ENCODE data around the gene TEX2.
A peak's percentile ranks its signal among the peaks of the same experiment; 100 is the strongest.

Gene TEX2

GRCh38 chr17:64145751-64146417 is 117.2 kb downstream of the TEX2 start:
- DNase-seq (ENCODE audit: low spot score), result peak; percentile 94
- H3K27ac Mint-ChIP-seq, result no peak overlapping the region

GRCh38 chr17:64145375-64145750 is 117.7 kb downstream of the TEX2 start:
- DNase-seq (ENCODE audit: low spot score), result no peak
- Mint-ChIP-seq H3K4me1 (ENCODE audit: low read depth) (peaks cover 24% of the 10 kb centered on the region), H3K9me3 (no peaks in the 10 kb centered on the region), H3K36me3 (ENCODE audit: low read depth) (peaks cover 28% of the 10 kb centered on the region), H3K27ac (no peak overlapping the region), H3K4me3 (no peak overlapping the region), H3K27me3 (ENCODE audit: low read depth) (no peaks in the 10 kb centered on the region)

More at GRCh38 chr17:64145751-64146417, 117.2 kb downstream of the TEX2 start:
- no peak overlapping the region for H3K4me3 Mint-ChIP-seq
- no peaks in the 10 kb centered on the region for H3K9me3 Mint-ChIP-seq
- peaks cover 24% of the 10 kb centered on the region for H3K4me1 Mint-ChIP-seq (ENCODE audit: low read depth)
- no peaks in the 10 kb centered on the region for H3K27me3 Mint-ChIP-seq (ENCODE audit: low read depth)
- peaks cover 28% of the 10 kb centered on the region for H3K36me3 Mint-ChIP-seq (ENCODE audit: low read depth)

GRCh38 chr17:64139542-64139941 is 123.5 kb downstream of the TEX2 start:
- Mint-ChIP-seq H3K9me3 (no peaks in the 10 kb centered on the region), H3K4me1 (ENCODE audit: low read depth) (no peaks in the 10 kb centered on the region), H3K4me3 (no peak overlapping the region), H3K27me3 (ENCODE audit: low read depth) (no peaks in the 10 kb centered on the region), H3K27ac (no peak overlapping the region), H3K36me3 (ENCODE audit: low read depth) (no peaks in the 10 kb centered on the region)
- DNase-seq (ENCODE audit: low spot score), result no peak

GRCh38 chr17:64138441-64138840 is 124.6 kb downstream of the TEX2 start:
- no peak overlapping the region for H3K27ac Mint-ChIP-seq
- H3K27me3 Mint-ChIP-seq (ENCODE audit: low read depth), result no peaks in the 10 kb centered on the region
- no peaks in the 10 kb centered on the region for H3K36me3 Mint-ChIP-seq (ENCODE audit: low read depth)
- no peak for DNase-seq (ENCODE audit: low spot score)
- H3K4me3 Mint-ChIP-seq, result no peak overlapping the region
- H3K9me3 Mint-ChIP-seq, result no peaks in the 10 kb centered on the region
- H3K4me1 Mint-ChIP-seq (ENCODE audit: low read depth), result peaks cover 8% of the 10 kb centered on the region

GRCh38 chr17:64135000-64135399 is 128.1 kb downstream of the TEX2 start:
- DNase-seq (ENCODE audit: low spot score), result no peak
- Mint-ChIP-seq H3K4me3 (no peak overlapping the region), H3K27me3 (ENCODE audit: low read depth) (no peaks in the 10 kb centered on the region), H3K36me3 (ENCODE audit: low read depth) (no peaks in the 10 kb centered on the region), H3K9me3 (no peaks in the 10 kb centered on the region), H3K27ac (no peak overlapping the region), H3K4me1 (ENCODE audit: low read depth) (peaks cover 24% of the 10 kb centered on the region)

GRCh38 chr17:64134216-64134970 is 128.7 kb downstream of the TEX2 start:
- Mint-ChIP-seq H3K4me3 (no peak overlapping the region), H3K9me3 (no peaks in the 10 kb centered on the region), H3K36me3 (ENCODE audit: low read depth) (no peaks in the 10 kb centered on the region), H3K4me1 (ENCODE audit: low read depth) (peaks cover 24% of the 10 kb centered on the region), H3K27me3 (ENCODE audit: low read depth) (no peaks in the 10 kb centered on the region), H3K27ac (no peak overlapping the region)
- DNase-seq (ENCODE audit: low spot score), result no peak

- no peak overlapping the region for H3K27ac Mint-ChIP-seq
- H3K4me3 Mint-ChIP-seq, result no peak overlapping the region
- no peak for DNase-seq (ENCODE audit: low spot score)
These were observed 129.4 kb downstream of the TEX2 start for GRCh38 chr17:64133546-64134215.

GRCh38 chr17:64131606-64132270 is 131.3 kb downstream of the TEX2 start:
- Mint-ChIP-seq H3K4me3 (peak overlapping the region; percentile 90), H3K9me3 (no peaks in the 10 kb centered on the region), H3K27ac (no peak overlapping the region), H3K4me1 (ENCODE audit: low read depth) (peaks cover 33% of the 10 kb centered on the region), H3K27me3 (ENCODE audit: low read depth) (no peaks in the 10 kb centered on the region), H3K36me3 (ENCODE audit: low read depth) (peaks cover 17% of the 10 kb centered on the region)
- DNase-seq (ENCODE audit: low spot score), result no peak

More at GRCh38 chr17:64133546-64134215, 129.4 kb downstream of the TEX2 start:
- H3K4me1 Mint-ChIP-seq (ENCODE audit: low read depth), result peaks cover 27% of the 10 kb centered on the region
- H3K9me3 Mint-ChIP-seq, result no peaks in the 10 kb centered on the region
- no peaks in the 10 kb centered on the region for H3K27me3 Mint-ChIP-seq (ENCODE audit: low read depth)
- H3K36me3 Mint-ChIP-seq (ENCODE audit: low read depth), result peaks cover 6% of the 10 kb centered on the region

GRCh38 chr17:64130559-64131001 is 132.5 kb downstream of the TEX2 start:
- peak; percentile 77 for DNase-seq (ENCODE audit: low spot score)
- H3K9me3 Mint-ChIP-seq, result no peaks in the 10 kb centered on the region

GRCh38 chr17:64129765-64130558 is 133.1 kb downstream of the TEX2 start, which contains the start of gene ERN1:
TSS of gene ERN1 (minus strand) at chr17:64130144. CDS start at chr17:64130029, 115 bp downstream.
- Mint-ChIP-seq H3K36me3 (ENCODE audit: low read depth) (peaks cover 34% of the 10 kb centered on the region), H3K27ac (peak within 1 kb of the TSS; percentile 94), H3K9me3 (no peaks in the 10 kb centered on the region), H3K4me1 (ENCODE audit: low read depth) (peaks cover 50% of the 10 kb centered on the region), H3K4me3 (peak within 1 kb of the TSS; percentile 97), H3K27me3 (ENCODE audit: low read depth) (no peaks in the 10 kb centered on the region)
- DNase-seq (ENCODE audit: low spot score), result peak; percentile 92

More at GRCh38 chr17:64130559-64131001, 132.5 kb downstream of the TEX2 start:
- Mint-ChIP-seq H3K4me3 (peak overlapping the region; percentile 90), H3K27ac (peak overlapping the region; percentile 94), H3K27me3 (ENCODE audit: low read depth) (no peaks in the 10 kb centered on the region), H3K36me3 (ENCODE audit: low read depth) (peaks cover 28% of the 10 kb centered on the region), H3K4me1 (ENCODE audit: low read depth) (peaks cover 45% of the 10 kb centered on the region)

GRCh38 chr17:64129515-64129764 is 133.6 kb downstream of the TEX2 start:
- DNase-seq (ENCODE audit: low spot score), result no peak
- Mint-ChIP-seq H3K27me3 (ENCODE audit: low read depth) (no peaks in the 10 kb centered on the region), H3K27ac (no peak overlapping the region), H3K4me1 (ENCODE audit: low read depth) (peaks cover 54% of the 10 kb centered on the region), H3K4me3 (peak overlapping the region; percentile 97), H3K9me3 (no peaks in the 10 kb centered on the region), H3K36me3 (ENCODE audit: low read depth) (peaks cover 40% of the 10 kb centered on the region)

- H3K36me3 Mint-ChIP-seq (ENCODE audit: low read depth), result peaks cover 44% of the 10 kb centered on the region
- DNase-seq (ENCODE audit: low spot score), result no peak
- H3K27ac Mint-ChIP-seq, result peak overlapping the region; percentile 83
- H3K9me3 Mint-ChIP-seq, result no peaks in the 10 kb centered on the region
- no peaks in the 10 kb centered on the region for H3K27me3 Mint-ChIP-seq (ENCODE audit: low read depth)
- peak overlapping the region; percentile 97 for H3K4me3 Mint-ChIP-seq
- H3K4me1 Mint-ChIP-seq (ENCODE audit: low read depth), result peaks cover 57% of the 10 kb centered on the region
These were observed 134.1 kb downstream of the TEX2 start for GRCh38 chr17:64128787-64129514.

GRCh38 chr17:64126918-64127317 is 136.1 kb downstream of the TEX2 start:
- H3K4me3 Mint-ChIP-seq, result peak overlapping the region; percentile 97
- peaks cover 64% of the 10 kb centered on the region for H3K36me3 Mint-ChIP-seq (ENCODE audit: low read depth)
- no peaks in the 10 kb centered on the region for H3K9me3 Mint-ChIP-seq
- no peak for DNase-seq (ENCODE audit: low spot score)
- H3K27me3 Mint-ChIP-seq (ENCODE audit: low read depth), result no peaks in the 10 kb centered on the region
- peak overlapping the region; percentile 36 for H3K27ac Mint-ChIP-seq
- peaks cover 67% of the 10 kb centered on the region for H3K4me1 Mint-ChIP-seq (ENCODE audit: low read depth)

All from T-helper 2 cell treated with Interferon-gamma antibody and Interleukin-4, amounts not matched to agents 5 μg/mL and 100 μg/mL, for 36 hours (primary cell).